K562 (cell line): Measurements from ENCODE around the gene CPS1. TPM values are rescaled to one million over a fixed set of nuclear protein-coding genes. Genes with fewer than 3 reads are reported as not detected.

ENCODE experiments used
- ATAC-seq: fragments of 200-7000 bp; cut with Tn5 transposase; 3 replicates; pipeline ENCODE4 v1.9.1; 2020; ENCODE audit warnings: moderate library complexity
- BruUV-seq: library from RNA; stranded (reverse); fragments of 400-500 nt; replicated peaks from 2 replicates; lab custom pipeline; 2021; lab: Mats Ljungman, UMichigan
- CTCF ChIA-PET: fragments of 300-600 bp; formaldehyde crosslinking; extraction: SDS; loops from one replicate; lab custom pipeline; 2021; ENCODE audit warnings: low intra/inter-chr PET ratio; lab: Yijun Ruan, JAX
- POLR2A ChIA-PET: fragments of 300-600, 350-650 bp; sonication (Branson Sonifier 250); formaldehyde crosslinking; extraction: SDS; loops from one replicate; lab custom pipeline; 2021; ENCODE audit warnings: antibody characterized with exemption, inconsistent platforms; lab: Yijun Ruan, JAX
- DNase-seq, 4 experiments: peaks; one replicate each; pipeline versions ENCODE4 v3.0.0 to v3.0.0-alpha.2; 2011 to 2018; ENCODE audit warnings: low spot score in 3 of 4, mixed read lengths in 3 of 4; ENCODE audit errors: extremely low read depth in 1 of 4
- FAIRE-seq: peaks from 2 replicates; lab custom pipeline; 2011; peaks lifted over from hg19 to GRCh38; lab: Jason Lieb, UNC
- H2AFZ ChIP-seq: 2 replicates; pipeline ENCODE4 v1.6.0; 2011; ENCODE audit warnings: low read depth, low read length, control low read depth, inconsistent platforms
- H3K27ac ChIP-seq: fragments of 200-600 bp; 3 replicates; pipeline ENCODE4 v1.8.0; 2011; ENCODE audit warnings: low read depth, mild to moderate bottlenecking, control low read depth, inconsistent platforms, low read length, moderate library complexity, mixed read lengths; ENCODE audit errors: extremely low read depth
- H3K27me3 ChIP-seq, 2 experiments: fragments of 300-600 bp in 1 of 2; 2 replicates in 1 of 2; 3 replicates in 1 of 2; pipeline versions ENCODE4 v1.6.0 to v1.8.0; 2011; ENCODE audit warnings: inconsistent platforms in 2 of 2, low read length in 2 of 2, mild to moderate bottlenecking in 1 of 2, mixed read lengths in 1 of 2, moderate library complexity in 1 of 2; ENCODE audit not compliant: control insufficient read depth in 2 of 2, insufficient read depth in 2 of 2
- H3K36me3 ChIP-seq: fragments of 300-600 bp; 3 replicates; pipeline ENCODE4 v1.8.0; 2011; ENCODE audit warnings: mild to moderate bottlenecking, low read length, inconsistent platforms; ENCODE audit not compliant: control insufficient read depth, insufficient read depth
- H3K4me1 ChIP-seq, 2 experiments: fragments of 200-600 bp in 1 of 2; replicated peaks in 1 of 2; 2 replicates in 1 of 2; 3 replicates in 1 of 2; pipeline versions ENCODE4 v1.5.1 to v1.8.0; 2011; ENCODE audit warnings: inconsistent platforms in 2 of 2, low read length in 2 of 2, mild to moderate bottlenecking in 1 of 2, mixed read lengths in 1 of 2, moderate library complexity in 1 of 2; ENCODE audit not compliant: control insufficient read depth in 2 of 2, insufficient read depth in 2 of 2
- H3K4me2 ChIP-seq: 2 replicates; pipeline ENCODE4 v1.6.1; 2011; ENCODE audit warnings: low read length, control low read depth, inconsistent platforms, mixed read lengths; ENCODE audit not compliant: insufficient read depth
- H3K4me3 ChIP-seq: fragments of 200-600 bp; sonication (generic), shearing (Covaris generic); 2 replicates; pipeline ENCODE4 v1.5.1; 2016; ENCODE audit warnings: control low read depth, inconsistent platforms
- H3K79me2 ChIP-seq: fragments of 200-600 bp; 3 replicates; pipeline ENCODE4 v1.8.0; 2011; ENCODE audit warnings: low read length, inconsistent platforms; ENCODE audit not compliant: control insufficient read depth, insufficient read depth
- H3K9ac ChIP-seq, 2 experiments: 2 replicates each; pipeline versions ENCODE4 v1.6.0 to v1.6.1; 2011; ENCODE audit warnings: low read depth in 2 of 2, low read length in 2 of 2, control low read depth in 1 of 2, inconsistent platforms in 1 of 2, mild to moderate bottlenecking in 1 of 2, mixed read lengths in 1 of 2; ENCODE audit not compliant: insufficient read depth in 1 of 2
- H3K9me1 ChIP-seq: one replicate; pipeline ENCODE4 v1.6.0; 2011; ENCODE audit warnings: inconsistent platforms, mild to moderate bottlenecking, low read length, moderate library complexity; ENCODE audit not compliant: control insufficient read depth, insufficient read depth
- H3K9me3 ChIP-seq: replicated peaks from 2 replicates; pipeline ENCODE4 v1.5.1; 2011; ENCODE audit warnings: low read depth, low read length, inconsistent platforms; ENCODE audit not compliant: control insufficient read depth, insufficient read depth
- H4K20me1 ChIP-seq: replicated peaks from 2 replicates; pipeline ENCODE4 v1.6.1; 2011; ENCODE audit warnings: low read length, inconsistent platforms, mixed read lengths; ENCODE audit not compliant: control insufficient read depth, insufficient read depth
- GTF2E2 ChIP-seq: fragments of 200-800 bp; sonication (Bioruptor generic); IDR thresholded peaks from 2 replicates; pipeline ENCODE4 v1.6.1; 2016; ENCODE audit warnings: missing genetic modification characterization, missing compliant biosample characterization
- RCOR1 ChIP-seq, 2 experiments: IDR thresholded peaks; 2 replicates each; pipeline ENCODE4 v1.6.1; 2012; ENCODE audit warnings: low read depth in 2 of 2, low read length in 2 of 2, borderline replicate concordance in 1 of 2, improper control_type of control experiment in 1 of 2
- ZFP1 ChIP-seq: fragments of 450-650 bp; formaldehyde crosslinking; IDR thresholded peaks from 2 replicates; pipeline ENCODE4 v1.4.0; 2020; ENCODE audit warnings: mild to moderate bottlenecking, mixed read lengths
- in situ Hi-C: fragments of 300-500 bp; cut with MboI; formaldehyde crosslinking; loops from 4 replicates; pipeline ENCODE4 v1.15.0; 2018; ENCODE audit warnings: inconsistent platforms, mixed read lengths
- intact Hi-C: fragments of 100-400 bp; cut with micrococcal nuclease; formaldehyde crosslinking; loops from 2 replicates; pipeline ENCODE4 v1.14.2; 2022
- polyA plus RNA-seq, 8 experiments: library from polyadenylated mRNA; depleted of rRNA in 4 of 8; stranded (reverse) in 5 of 8; unstranded in 3 of 8; fragments of >200 nt; fragmentation: Nextera tagmentation in 2 of 8; fragmentation: Illumina TruSeq in 1 of 8; extraction: Ambion mirVana in 2 of 8; extraction: Trizol in 1 of 8; gene quantifications; 2 replicates each; pipeline versions ENCODE4 v1.2.1 to v1.2.3, GENCODE V29; 2011 to 2014; ENCODE audit warnings: inconsistent platforms in 1 of 8, missing spikeins in 1 of 8
- total RNA-seq, 7 experiments: library from RNA; depleted of rRNA in 6 of 7; stranded (reverse); fragments of >200 nt in 6 of 7; fragmentation: Illumina TruSeq in 2 of 7; extraction: Trizol in 2 of 7; gene quantifications; 2 replicates each; pipeline versions ENCODE4 v1.2.1 to v1.2.3, GENCODE V29; 2011 to 2021; ENCODE audit warnings: low replicate concordance in 1 of 7
- TF ChIP-seq, protein P1 (sequence below): sonication (generic); formaldehyde crosslinking; IDR thresholded peaks from 2 replicates; pipeline ENCODE4 v1.8.0; 2022; ENCODE audit warnings: mild to moderate bottlenecking, missing genetic modification reagents, borderline replicate concordance
- TF ChIP-seq, protein P2 (sequence below): sonication (generic); formaldehyde crosslinking; IDR thresholded peaks from 2 replicates; pipeline ENCODE4 v1.8.0; 2022; ENCODE audit warnings: missing genetic modification reagents, mild to moderate bottlenecking, moderate library complexity, borderline replicate concordance
- TF ChIP-seq, protein P3 (sequence below): fragments of 450-650 bp; formaldehyde crosslinking; IDR thresholded peaks from 2 replicates; pipeline ENCODE4 v1.4.0; 2020; ENCODE audit warnings: mild to moderate bottlenecking, mixed read lengths

CPS1 gene
- total and polyA plus RNA-seq, 9 of the 15 experiments (the other 6 are each of a cell fraction or from before 2014, with no cell fraction given), result 2.4 to 13.5 (median 6.0) TPM

- TF ChIP-seq, protein P1, sequence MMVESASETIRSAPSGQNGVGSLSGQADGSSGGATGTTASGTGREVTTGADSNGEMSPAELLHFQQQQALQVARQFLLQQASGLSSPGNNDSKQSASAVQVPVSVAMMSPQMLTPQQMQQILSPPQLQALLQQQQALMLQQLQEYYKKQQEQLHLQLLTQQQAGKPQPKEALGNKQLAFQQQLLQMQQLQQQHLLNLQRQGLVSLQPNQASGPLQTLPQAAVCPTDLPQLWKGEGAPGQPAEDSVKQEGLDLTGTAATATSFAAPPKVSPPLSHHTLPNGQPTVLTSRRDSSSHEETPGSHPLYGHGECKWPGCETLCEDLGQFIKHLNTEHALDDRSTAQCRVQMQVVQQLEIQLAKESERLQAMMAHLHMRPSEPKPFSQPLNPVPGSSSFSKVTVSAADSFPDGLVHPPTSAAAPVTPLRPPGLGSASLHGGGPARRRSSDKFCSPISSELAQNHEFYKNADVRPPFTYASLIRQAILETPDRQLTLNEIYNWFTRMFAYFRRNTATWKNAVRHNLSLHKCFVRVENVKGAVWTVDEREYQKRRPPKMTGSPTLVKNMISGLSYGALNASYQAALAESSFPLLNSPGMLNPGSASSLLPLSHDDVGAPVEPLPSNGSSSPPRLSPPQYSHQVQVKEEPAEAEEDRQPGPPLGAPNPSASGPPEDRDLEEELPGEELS (CRISPR knock-in tag), result no peak
- TF ChIP-seq RCOR1 (IDR thresholded peaks at IDR 0.05; ENCODE audit: borderline replicate concordance in 1 of 2, low read depth in 2 of 2, low read length in 2 of 2), result no peak
- TF ChIP-seq ZFP1, result no peak
These were observed 3.0 kb upstream of the CPS1 start (continued) for GRCh38 chr2:210553373-210553772.

DNA sequence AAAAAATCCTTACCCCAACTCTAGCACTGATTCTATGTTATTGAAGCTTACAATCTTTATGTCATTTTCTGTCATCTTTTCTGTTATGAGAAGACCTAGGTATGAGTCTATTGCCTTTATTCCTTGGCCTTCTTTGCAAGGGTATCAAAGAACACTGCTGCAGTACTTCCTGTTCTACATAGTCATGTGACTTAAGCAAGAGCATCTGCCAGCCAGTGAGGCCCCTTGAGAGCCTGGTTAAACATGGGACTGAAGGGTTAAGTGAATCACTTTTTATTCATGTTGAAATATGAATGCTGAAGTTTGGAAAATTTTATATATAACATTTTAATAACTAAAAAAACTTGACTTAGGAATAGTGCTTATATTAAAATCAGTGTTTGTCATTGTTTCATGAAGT lies 844 bp upstream of the CPS1 start:
- POLR2A ChIA-PET, result no interaction called here
- ATAC-seq, result no peak
- in situ Hi-C loops (no loop called here), intact Hi-C loops (no loop called here)
- Histone ChIP-seq H3K4me3 (no peak overlapping the region), H3K27me3 (no peaks in the 10 kb centered on the region), H4K20me1 (no peaks in the 10 kb centered on the region), H3K9ac (no peak overlapping the region), H3K9me3 (no peaks in the 10 kb centered on the region), H2AFZ (no peak overlapping the region), H3K4me1 (no peaks in the 10 kb centered on the region), H3K36me3 (no peaks in the 10 kb centered on the region), H3K9me1 (no peaks in the 10 kb centered on the region), H3K27ac (no peak overlapping the region), H3K79me2 (no peaks in the 10 kb centered on the region), H3K4me2 (no peak overlapping the region)
- BruUV-seq, result no TSS peak
- CTCF ChIA-PET, result no interaction called here
- no peak for FAIRE-seq
- TF ChIP-seq, protein P2, sequence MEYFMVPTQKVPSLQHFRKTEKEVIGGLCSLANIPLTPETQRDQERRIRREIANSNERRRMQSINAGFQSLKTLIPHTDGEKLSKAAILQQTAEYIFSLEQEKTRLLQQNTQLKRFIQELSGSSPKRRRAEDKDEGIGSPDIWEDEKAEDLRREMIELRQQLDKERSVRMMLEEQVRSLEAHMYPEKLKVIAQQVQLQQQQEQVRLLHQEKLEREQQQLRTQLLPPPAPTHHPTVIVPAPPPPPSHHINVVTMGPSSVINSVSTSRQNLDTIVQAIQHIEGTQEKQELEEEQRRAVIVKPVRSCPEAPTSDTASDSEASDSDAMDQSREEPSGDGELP (CRISPR knock-in tag), result no peak
- TF ChIP-seq GTF2E2 (tag), result no peak
- TF ChIP-seq, protein P3, sequence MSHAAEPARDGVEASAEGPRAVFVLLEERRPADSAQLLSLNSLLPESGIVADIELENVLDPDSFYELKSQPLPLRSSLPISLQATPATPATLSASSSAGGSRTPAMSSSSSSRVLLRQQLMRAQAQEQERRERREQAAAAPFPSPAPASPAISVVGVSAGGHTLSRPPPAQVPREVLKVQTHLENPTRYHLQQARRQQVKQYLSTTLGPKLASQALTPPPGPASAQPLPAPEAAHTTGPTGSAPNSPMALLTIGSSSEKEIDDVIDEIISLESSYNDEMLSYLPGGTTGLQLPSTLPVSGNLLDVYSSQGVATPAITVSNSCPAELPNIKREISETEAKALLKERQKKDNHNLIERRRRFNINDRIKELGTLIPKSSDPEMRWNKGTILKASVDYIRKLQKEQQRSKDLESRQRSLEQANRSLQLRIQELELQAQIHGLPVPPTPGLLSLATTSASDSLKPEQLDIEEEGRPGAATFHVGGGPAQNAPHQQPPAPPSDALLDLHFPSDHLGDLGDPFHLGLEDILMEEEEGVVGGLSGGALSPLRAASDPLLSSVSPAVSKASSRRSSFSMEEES (CRISPR knock-in tag), result peak; percentile 25; the same call in 1 of the 2 replicates
- no peak for DNase-seq
